Activated gamma-delta T cell treated with Interleukin-2 at 50 U/mL for 16 hours (primary cell): ENCODE results near the gene APOA1.
A peak's percentile ranks its signal among the peaks of the same experiment; 100 is the strongest.

ENCODE experiments used
- DNase-seq: peaks from one replicate; pipeline ENCODE4 v3.0.0-alpha.2; 2020

APOA1 gene

DNA sequence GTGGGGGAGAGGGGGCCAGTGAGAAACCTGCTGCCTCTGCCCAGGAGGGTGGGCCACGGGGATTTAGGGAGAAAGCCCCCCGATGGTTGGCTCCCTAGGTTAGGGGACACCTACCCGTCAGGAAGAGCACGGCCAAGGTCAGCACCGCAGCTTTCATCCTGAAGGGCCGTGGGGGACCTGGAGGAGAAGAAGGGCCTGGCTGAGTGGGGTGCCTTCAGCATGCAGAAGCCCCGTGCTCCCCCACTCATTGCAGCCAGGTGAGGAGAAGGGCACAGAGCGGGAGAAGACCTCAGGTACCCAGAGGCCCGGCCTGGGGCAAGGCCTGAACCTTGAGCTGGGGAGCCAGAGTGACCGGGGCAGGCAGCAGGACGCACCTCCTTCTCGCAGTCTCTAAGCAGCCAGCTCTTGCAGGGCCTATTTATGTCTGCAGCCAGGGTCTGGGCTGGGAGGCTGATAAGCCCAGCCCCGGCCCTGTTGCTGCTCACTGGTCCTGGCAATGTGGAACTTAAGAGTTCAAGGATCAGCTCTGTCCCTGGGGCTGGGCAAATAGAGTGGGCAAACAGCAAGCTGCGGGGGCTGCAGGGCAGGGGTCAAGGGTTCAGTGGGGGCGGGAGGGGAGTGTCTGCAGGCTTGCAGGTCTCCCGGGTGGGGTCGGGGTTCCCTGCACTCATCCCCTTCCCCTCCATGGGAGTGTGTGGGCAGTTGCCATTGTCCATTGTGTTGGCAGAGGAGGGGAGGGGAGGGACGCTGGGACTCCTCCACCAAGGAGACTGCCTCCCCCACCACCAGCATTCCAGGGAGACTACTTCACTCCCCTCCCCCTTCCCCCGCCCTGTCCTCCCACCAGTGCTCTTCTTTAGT lies at the start of gene APOA1:
TSS of gene APOA1 (minus strand) at position 392 of the 861 bp plus-strand sequence. CDS start at position 157, 235 bp downstream.
- DNase-seq = no peak

DNA sequence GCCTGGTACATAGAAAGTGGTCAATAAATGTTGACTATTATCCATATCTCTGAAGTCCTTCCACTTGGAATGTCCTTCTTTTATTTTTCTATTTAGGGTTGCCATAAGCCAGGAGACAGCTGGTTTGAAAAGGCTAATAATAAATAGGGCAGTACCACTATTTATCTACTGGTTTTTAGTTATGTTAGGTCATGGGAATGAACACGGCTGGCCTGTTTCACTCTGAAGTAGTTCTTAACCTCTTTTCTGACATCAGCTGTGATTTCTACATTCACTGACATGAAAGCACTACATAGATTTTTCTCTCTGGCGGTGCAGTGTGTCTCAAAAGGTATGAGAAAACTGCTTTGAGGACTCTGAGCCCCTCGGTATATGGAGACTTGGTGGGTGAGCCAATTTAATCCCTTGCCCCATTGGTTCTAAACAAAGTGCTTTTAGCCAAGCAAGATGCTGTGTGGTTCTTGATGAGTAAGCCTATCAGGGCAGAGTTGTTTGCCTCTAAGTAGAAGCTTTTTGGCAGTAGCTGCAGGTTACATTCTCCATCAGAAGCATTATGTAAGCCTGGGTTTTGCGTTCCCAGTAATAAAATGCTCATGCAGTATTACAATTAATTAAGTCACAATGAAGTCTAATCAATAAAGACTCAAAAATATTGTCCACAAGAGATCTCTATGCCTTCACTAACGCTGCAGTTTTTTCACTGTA lies 48.7 kb upstream of the APOA1 start:
- no peak for DNase-seq

DNA sequence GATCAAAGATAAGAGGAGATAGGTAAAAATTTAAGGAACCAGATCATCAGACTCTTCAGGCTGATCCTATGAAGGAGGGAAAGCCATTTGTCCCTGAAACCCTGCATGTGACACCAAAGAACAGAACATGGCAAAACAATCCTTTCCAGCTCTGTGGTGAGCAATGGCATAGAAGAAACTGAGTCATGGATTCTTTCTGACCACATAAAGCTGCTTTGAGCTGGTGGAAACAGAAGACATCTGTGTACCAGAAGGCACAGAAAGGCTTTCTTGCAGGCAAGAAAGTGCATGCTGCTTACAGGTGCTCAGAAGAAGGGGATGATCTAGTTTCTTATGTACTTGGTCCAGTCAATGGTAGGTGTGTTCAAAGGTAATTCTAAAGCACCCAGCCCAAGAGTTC lies 45.0 kb upstream of the APOA1 start:
- DNase-seq = no peak

DNA sequence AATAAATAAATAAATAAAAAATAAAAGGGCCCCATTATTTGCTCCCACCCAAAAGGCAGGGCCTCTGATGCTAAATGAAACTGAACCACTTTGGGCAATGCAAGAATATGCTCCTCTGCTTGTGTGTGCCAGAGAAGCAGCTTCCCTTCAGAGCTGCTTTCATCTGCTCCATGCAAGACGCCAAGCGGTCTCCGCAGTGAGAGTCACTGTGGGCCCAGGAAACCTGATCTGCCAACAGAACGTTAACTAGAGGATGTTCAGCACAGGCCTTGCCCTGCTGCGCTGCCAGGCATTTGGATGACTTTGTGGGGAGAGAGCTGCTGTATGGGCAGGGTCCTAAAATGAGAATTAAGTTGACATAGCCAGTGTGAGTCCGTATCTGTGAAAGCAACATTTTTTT lies 43.7 kb upstream of the APOA1 start:
- no peak for DNase-seq

DNA sequence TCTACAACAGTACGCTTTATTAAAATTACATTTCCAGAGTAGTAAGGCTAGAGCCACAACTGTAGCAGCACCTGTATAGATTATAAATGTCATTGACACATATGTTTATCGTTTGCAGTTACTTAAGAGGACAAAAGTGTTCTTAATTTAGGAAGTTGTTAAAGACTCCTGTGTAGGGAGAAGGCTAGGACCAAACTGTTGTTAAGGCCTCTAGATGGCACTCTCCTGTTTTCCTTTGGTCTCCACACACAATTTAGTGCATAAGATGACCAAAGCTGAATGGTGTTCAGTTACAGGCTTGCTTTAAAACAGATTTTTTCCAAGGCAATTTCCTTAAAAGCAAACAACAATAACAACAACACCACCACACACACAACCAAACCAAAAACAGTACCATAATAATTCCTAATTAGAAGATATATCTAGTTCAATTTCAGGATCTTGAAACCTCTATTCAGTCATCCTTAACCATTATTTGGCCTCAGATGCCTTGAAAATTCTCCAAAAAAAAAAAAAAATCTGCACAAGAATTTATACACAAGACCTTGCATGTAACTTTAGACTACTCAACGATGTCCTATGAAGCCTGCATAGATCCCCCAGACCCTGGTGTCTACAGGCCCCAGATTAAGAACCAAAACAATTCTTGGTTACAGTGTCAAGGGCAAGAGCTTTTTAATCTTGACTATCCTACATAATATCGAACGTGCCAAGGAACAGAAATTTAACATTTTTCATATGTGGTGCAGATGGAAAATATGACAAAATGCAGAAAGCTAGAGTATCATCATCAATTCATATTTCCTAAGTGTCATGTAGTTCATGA lies 42.6 kb upstream of the APOA1 start:
- peak; percentile 18 for DNase-seq

DNA sequence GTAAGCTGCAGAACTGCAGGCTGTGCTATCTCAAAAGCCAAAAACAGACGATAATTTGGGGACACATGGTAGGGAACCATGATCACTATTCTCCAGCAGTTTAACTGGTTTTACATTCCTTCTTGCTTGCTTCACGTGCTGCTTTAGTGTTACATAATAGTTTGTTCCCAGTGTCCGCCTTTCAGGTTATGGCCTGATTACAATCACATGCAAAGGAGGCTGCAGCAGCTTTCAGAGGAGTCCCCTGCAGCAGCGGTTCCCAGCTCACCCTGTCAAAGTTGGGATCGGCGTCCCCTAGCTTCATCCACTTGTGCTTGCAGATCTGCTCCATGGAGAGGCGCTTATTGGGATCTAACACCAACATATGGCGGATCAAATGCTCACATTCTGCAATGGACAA lies 39.2 kb upstream of the APOA1 start:
- DNase-seq = no peak

DNA sequence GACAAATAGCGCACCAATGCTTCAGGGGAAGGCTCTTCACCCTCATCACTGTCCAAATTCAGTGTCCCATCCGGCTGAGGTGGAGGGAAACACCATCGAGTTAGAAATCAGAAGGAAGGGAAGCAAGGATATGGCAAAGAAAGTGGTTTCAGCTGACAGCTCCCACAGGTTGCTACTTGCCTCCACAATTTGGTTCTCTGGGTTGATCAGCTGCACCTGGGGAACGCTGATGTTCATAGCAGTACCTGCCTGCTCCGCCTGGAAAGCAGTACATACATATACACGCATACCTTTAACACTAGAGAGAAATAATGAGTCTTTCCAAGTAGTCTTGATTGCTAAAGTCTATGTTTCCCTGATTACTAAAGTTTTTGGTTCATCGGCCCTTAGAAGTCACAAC lies 37.8 kb upstream of the APOA1 start:
- DNase-seq = no peak

DNA sequence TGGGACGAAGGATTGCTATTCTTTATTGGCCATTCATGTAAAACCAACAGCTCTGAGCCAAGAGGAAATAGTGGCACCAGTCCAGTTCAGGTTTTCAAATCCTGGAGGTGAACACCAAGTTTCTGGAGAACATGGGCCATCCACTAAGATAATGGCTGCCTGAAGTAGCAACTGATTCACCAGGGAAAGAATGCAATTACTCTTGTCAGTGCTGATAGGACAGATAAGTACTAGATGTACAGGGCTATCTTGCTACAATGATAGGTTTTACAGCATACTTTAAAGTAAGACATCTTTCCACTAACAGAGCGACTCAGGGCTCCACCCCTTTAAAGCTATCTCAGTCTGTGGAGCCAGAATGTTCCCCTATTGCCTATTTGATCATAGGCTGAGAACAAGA lies 36.8 kb upstream of the APOA1 start:
- DNase-seq = no peak

DNA sequence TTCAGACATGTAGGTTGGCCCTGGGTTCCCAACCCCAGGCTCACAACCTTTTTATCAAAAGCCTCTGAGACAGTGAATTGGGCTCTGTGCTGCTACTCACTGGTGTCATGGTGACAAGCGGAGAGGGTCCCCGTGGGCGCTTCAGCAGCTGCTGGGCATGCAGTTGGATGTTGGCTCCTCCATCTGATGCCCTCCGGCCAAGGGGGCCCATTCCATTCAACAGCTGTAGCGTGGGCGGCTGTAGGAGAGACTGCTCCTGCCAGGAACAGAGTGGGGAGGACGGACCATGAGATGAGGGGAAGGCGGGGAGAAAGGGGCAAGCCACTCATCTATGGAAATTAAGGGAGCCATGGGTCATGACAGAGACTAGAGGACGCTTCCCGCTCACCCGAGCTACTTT lies 36.0 kb upstream of the APOA1 start:
- DNase-seq = no peak

DNA sequence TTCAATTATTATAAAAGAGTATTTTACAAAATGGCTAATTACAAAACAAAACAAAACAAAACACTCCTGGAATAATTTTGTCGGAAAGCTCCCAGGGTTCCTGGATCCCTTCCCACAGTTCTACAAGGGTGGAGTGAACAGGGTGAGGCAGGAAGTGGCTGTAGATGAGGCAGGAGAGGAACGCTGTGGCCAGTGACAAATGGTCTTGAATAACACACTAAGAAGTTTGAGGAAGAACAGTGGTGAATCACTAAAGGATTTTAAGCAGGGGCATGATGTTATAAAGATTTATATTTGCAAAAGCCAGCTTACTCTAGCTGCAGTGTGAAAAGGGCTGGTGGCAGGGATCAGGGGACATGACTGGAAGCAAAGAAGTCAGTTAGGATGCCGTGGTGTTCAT lies 33.8 kb upstream of the APOA1 start:
- DNase-seq = no peak

DNA sequence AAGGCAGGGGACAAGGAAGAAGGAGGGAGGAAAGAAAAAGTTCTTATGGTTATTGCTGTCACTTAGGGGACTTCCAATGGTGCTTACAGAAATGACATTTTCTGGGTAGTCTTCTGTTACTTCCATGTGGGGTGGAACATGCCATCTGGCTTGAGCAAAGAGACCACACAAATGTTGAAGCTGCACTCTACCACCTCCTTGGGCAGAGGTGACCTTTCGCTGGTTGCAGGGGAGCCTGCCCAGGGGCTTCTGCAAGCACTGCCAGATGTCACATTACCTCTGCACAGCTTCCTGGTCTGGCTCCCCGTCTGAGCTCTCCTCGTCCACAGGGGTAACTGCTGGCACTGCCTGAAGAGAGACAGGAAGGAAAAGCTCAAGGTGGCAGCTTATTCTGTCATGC lies 32.6 kb upstream of the APOA1 start:
- no peak for DNase-seq

DNA sequence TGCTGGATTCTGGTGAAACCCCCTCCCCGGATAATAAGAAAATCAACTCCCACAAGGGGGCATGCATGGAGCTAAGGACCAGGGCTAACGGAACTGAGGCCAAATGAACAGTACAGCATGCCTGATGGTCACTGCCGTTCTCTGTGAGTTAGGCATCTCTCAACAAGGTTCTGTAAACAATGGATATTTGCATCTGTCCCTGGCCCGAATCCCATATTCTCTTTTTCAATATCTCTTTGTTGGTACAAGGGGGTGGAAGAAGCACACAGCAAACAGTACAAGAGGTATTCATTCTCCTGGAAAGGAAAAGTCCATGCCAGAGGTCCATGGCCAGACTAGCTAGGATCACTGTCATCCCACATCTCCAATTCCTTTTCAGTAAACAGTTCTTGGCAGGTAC lies 32.2 kb upstream of the APOA1 start:
- no peak for DNase-seq

DNA sequence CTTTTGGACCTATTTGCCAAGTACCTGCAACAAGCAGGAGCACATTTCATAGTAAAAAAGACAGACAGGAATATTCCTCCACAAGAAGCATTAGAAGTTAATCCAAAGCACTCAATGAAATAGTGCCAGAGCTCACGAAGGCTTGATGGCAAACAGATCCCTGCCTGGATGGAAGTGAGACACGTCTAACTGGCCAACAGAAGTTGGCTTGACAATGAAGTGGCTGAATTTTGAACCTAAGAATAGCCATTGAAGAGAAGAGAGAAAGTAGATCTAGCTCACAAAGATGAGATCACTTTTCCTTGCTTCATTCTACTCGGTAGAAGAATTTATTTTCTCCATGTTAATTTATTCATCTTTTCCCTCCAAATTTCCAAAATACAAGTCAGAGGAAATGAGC lies 30.6 kb upstream of the APOA1 start:
- DNase-seq = no peak

DNA sequence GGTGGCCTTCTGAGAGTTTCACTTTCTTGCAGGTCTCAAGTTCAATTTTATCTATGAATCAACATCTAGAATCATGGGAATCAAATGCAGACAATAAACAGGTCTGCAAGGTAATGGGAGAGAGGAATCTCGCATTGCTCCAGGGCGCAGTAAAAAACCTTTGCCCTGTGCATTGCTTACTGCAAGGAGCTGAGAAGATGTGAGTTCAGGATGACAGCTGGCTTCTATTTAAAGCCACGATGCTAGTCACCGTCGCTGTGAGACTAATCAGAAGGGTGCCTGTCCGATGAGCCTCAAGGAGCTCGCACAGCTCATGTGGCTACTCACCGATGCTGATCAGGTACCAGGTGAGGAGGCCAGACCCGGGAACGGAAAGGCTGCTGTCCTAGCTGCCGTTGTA lies 30.2 kb upstream of the APOA1 start:
- no peak for DNase-seq

DNA sequence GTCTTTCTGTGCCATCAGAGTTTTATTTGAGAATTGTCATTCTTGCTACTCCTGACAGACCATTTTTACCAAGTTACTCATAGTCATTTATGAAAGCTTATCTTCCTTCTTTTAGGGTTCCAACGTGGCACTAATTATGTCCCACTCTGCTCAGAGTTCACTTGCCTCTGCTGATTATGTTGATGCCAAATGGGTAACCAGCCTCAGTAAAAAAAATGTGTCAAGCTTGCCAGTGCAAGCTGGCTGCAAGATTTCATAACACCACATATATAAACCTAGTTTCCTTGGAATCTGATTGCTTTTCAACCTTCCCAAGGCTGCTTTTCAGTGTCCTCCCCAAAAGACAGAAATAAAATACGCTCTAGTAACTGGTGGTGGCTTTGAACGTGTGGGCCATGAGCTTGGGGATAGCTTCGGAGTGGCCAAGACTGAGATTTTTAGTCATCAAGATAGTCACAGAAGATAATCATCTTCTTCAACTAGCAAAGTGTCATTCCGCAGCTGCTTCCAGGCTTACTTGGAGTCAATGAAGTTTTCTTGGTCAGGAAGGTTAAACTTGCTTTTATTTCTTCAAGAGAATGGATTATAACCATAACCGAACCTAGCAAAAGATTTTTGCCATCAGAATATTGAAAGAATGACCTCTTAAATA lies 29.5 kb upstream of the APOA1 start:
- DNase-seq = no peak

DNA sequence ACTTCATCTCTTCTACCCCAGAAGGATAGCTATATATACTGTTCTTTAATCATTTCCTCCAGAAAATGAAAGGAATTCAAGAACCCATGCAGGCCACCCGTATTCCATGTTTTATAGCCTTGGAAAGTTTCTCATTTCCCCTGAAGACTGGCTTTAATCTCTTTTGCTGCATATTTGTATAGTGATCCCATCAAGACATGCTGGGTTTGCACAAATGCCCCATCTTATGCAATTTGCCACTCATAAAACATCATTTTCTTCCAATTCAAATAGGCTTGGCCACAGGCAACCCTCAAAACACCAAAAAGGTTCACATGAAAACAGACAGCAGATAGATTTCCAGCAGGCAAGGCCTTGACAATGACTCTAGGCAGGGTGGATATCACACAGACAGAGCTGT lies 28.3 kb upstream of the APOA1 start:
- DNase-seq = no peak

DNA sequence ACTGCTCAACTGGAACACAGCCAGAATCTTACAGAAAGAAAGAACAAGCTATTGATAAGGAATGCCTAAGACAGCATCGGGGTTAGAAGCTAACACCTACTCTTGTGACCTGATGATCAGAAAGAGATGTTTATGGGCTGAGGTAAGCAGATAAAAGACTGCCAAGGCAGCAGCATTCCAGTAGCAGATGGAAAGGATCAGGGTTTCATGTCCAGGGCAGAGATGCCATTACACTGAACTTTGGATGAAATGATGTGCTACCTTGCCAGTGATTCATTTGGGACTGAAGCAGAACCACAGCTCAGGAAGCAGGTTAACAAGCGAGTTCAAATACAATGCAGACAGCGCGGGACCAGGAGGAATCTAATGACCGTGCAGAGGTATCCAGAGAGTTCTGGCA lies 27.1 kb upstream of the APOA1 start:
- no peak for DNase-seq

DNA sequence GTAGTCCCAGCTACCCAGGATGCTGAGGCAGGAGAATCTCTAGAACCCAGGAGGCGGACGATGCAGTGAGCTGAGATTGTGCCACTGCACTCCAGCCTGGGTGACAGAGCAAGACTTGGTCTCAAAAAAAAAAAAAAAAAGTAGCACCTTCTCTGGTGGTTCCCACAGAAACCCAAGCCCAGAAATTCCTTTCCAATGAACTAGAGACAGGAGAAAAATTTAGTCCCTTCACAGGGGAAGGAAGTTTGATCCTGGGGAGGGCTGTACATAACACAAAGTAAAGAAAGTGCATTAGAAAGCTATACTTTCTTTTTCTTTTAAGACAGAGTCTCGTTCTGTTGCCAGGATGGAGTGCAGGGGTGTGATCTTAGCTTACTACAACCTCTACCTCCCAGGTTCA lies 25.5 kb upstream of the APOA1 start:
- no peak for DNase-seq

DNA sequence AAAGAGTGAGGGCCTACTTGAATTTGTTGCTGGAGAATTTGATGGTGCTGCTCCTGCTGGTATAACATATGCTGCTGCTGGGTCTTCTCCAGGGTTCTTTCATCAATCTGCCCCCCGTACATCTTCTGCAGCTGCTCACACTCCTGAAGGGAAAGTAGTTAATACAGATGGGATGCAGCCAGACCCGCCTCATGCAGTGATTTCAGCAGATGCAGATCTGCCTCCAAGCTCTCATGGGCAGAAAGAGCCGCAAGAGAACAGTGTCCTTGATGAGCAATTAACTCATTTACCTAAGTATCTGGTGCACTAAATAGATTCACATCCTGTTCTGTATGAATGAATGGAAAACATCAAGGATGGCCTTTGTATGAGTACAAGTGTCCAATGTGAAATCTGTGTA lies 24.8 kb upstream of the APOA1 start:
- DNase-seq = no peak

DNA sequence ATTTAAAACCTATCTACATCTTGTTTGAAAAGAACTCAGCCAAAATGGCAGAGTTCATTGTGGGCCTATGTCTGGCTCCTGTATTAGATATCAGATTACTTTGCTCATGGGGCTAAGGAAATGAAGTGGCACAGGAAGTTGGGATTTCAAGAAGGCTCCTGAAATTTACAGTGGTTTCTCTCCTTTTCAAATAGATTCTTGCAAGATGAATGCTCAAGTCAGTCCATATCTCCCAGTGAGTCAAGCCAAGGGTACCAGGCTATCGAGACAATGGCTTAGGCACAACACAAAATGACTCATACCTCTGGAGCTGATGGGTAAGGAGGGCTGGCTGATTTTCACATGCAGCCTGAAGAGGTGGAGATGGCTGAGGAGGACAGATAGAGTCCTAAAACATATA lies 24.1 kb upstream of the APOA1 start:
- DNase-seq = no peak

DNA sequence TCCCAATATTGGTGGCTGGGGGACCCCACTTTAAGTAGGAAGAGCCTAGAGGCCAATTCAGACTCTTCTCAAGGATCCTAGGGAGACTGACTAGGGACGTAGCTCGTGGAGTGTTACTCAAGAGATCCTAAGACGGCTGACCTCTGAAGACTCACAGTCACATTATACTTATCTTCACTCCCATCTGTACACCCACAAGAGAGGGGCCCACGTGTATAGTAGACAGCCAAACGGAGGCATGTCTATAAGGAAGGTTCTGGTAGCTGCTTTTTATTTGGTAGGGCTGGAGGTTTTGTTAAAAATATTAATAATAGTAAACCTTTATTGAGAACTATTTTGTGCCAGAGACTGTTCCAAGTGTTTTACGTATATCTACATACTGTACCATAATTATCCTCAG lies 22.9 kb upstream of the APOA1 start:
- no peak for DNase-seq

DNA sequence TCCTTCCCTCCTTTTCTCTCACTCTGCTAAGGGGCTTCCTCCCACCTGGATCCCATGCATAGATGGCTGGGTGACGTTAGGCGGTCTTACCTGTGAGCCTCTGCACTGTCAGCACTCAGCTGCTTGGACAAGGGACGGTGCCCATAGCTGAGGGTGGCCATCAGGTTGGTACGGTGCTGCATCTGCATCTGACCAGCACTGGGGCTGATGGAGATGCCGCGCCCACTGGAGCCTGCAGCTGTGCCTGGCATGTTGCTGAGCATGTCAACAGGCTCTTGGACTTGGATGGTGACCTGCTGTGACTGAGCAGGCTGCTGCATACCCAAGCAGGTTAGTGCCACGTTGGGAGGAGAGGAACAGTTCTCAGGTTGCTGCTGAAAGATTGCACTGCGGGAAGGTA lies 21.8 kb upstream of the APOA1 start:
- DNase-seq = no peak

DNA sequence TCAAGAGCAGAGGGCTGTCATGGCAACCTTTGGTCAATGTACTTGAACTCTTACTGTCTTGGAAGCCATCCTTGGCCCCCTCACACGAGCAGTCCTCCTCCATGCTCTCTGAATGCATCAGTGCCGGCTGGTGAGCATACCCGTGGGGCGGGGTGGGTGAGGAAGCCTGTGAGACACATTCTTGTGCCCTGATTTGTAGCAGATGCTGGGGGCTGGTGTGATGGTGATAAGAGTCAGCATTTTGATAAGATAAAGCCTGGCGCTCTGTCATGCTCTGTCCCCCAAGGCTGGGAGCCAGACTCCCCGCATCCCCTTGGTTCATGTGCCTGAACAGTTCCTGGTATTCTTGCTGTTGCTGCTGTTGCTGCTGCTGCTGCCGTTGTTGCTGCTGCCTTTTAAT lies 20.5 kb upstream of the APOA1 start:
- no peak for DNase-seq
